ENCODE results near the gene ARFGEF2. TPM values are rescaled to one million over a fixed set of nuclear protein-coding genes. Genes with fewer than 3 reads are reported as not detected.

Gene ARFGEF2
- total and polyA plus RNA-seq, 3 donors from 2014 or later: 47.8 to 57.0 (median 52.6) TPM

GRCh38 chr20:48908656-48909319 is 12.7 kb upstream of the ARFGEF2 start:
- Histone ChIP-seq H3K27me3 (no peaks in the 10 kb centered on the region), H3K4me3 (no peak overlapping the region), H3K4me1 (no peaks in the 10 kb centered on the region), H3K36me3 (ENCODE audit: low read depth, missing control alignments) (no peaks in the 10 kb centered on the region), H3K27ac (no peak overlapping the region), H3K9me3 (no peaks in the 10 kb centered on the region)
- no peak for DNase-seq
- no peak for TF ChIP-seq POLR2A (IDR thresholded peaks at IDR 0.05)
- intact Hi-C loops (cut with DNase I; ENCODE audit: low total_unique reads): no loop called here
- WGBS, 2 donors: 91 to 94% methylated on average over 2 of the region's 2 CpGs

GRCh38 chr20:48909910-48910309 is 11.6 kb upstream of the ARFGEF2 start:
- Histone ChIP-seq H3K4me3 (no peak overlapping the region), H3K27ac (no peak overlapping the region), H3K4me1 (no peaks in the 10 kb centered on the region), H3K27me3 (no peaks in the 10 kb centered on the region), H3K36me3 (ENCODE audit: low read depth, missing control alignments) (no peaks in the 10 kb centered on the region), H3K9me3 (no peaks in the 10 kb centered on the region)
- intact Hi-C loops (cut with DNase I; ENCODE audit: low total_unique reads): no loop called here
- 97 to 100% methylated on average over 2 of the region's 2 CpGs for WGBS, 2 donors
- TF ChIP-seq POLR2A (IDR thresholded peaks at IDR 0.05) (no peak), CTCF (IDR thresholded peaks at IDR 0.05) (no peak)
- DNase-seq: no peak

GRCh38 chr20:48910347-48910781 is 11.1 kb upstream of the ARFGEF2 start:
- H3K4me1 ChIP-seq: no peaks in the 10 kb centered on the region
- H3K36me3 ChIP-seq (ENCODE audit: low read depth, missing control alignments): no peaks in the 10 kb centered on the region
- intact Hi-C loops (cut with DNase I; ENCODE audit: low total_unique reads): no loop called here
- no peak overlapping the region for H3K4me3 ChIP-seq
- no peaks in the 10 kb centered on the region for H3K9me3 ChIP-seq
- H3K27me3 ChIP-seq: no peaks in the 10 kb centered on the region
- WGBS, 2 donors: 65 to 79% methylated on average over 7 of the region's 7 CpGs
- no peak for DNase-seq
- no peak overlapping the region for H3K27ac ChIP-seq
- TF ChIP-seq CTCF (IDR thresholded peaks at IDR 0.05) (no peak), POLR2A (IDR thresholded peaks at IDR 0.05) (no peak)

- DNase-seq: no peak
- H3K27me3 ChIP-seq: no peaks in the 10 kb centered on the region
- H3K9me3 ChIP-seq: no peaks in the 10 kb centered on the region
- no peak for TF ChIP-seq CTCF (IDR thresholded peaks at IDR 0.05)
- TF ChIP-seq POLR2A (IDR thresholded peaks at IDR 0.05): no peak
- H3K27ac ChIP-seq: no peak overlapping the region
- H3K4me3 ChIP-seq: no peak overlapping the region
- WGBS, 2 donors: 91 to 97% methylated on average over 3 to 4 of the region's 4 CpGs
- intact Hi-C loops (cut with DNase I; ENCODE audit: low total_unique reads): no loop called here
- H3K36me3 ChIP-seq (ENCODE audit: low read depth, missing control alignments): no peaks in the 10 kb centered on the region
- H3K4me1 ChIP-seq: no peaks in the 10 kb centered on the region
Measured at GRCh38 chr20:48912065-48912464, 9.4 kb upstream of the ARFGEF2 start.

- DNase-seq: no peak
- no peaks in the 10 kb centered on the region for H3K27me3 ChIP-seq
- no peaks in the 10 kb centered on the region for H3K9me3 ChIP-seq
- peaks cover 3% of the 10 kb centered on the region for H3K4me1 ChIP-seq
- no peak overlapping the region for H3K4me3 ChIP-seq
- 56 to 82% methylated on average over 1 of the region's 1 CpG for WGBS, 2 donors
- TF ChIP-seq CTCF (IDR thresholded peaks at IDR 0.05) (no peak), POLR2A (IDR thresholded peaks at IDR 0.05) (no peak)
- H3K27ac ChIP-seq: no peak overlapping the region
- no peaks in the 10 kb centered on the region for H3K36me3 ChIP-seq (ENCODE audit: low read depth, missing control alignments)
- intact Hi-C loops (cut with DNase I; ENCODE audit: low total_unique reads): no loop called here
Measured at GRCh38 chr20:48916699-48917098, 4.8 kb upstream of the ARFGEF2 start.
